22Rv1 (cell line): ENCODE data around the gene CKLF.

Experiments used
- ZFX ChIP-seq: fragments of 450-650 bp; IDR thresholded peaks from 2 replicates; pipeline ENCODE4 v1.6.1; 2017; ENCODE audit warnings: antibody characterized with exemption, borderline replicate concordance
- TF ChIP-seq, protein P1 (sequence below): fragments of 450-650 bp; IDR thresholded peaks from 2 replicates; pipeline ENCODE4 v1.5.1; 2017; ENCODE audit warnings: mild to moderate bottlenecking

DNA sequence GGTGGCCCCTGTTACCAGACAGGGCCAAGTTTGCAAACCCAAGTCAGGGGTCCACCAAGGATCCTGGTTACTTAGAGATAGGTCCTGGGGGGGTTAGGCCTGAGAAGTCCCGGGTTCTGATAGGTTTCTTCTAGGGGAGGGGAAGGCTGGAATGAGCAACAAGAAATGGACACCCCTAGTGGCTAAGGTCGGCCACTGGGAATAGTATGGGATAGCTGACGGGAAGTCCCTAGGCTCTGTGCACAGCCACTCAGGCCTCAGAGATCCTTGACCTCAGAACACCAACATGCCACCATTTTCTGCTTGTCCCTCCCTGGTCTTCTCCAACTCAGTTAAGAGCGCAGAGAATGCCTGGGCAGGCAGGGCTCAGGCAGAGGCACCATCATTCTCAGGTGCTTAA, 15.9 kb upstream of the CKLF start:
- TF ChIP-seq, protein P1, sequence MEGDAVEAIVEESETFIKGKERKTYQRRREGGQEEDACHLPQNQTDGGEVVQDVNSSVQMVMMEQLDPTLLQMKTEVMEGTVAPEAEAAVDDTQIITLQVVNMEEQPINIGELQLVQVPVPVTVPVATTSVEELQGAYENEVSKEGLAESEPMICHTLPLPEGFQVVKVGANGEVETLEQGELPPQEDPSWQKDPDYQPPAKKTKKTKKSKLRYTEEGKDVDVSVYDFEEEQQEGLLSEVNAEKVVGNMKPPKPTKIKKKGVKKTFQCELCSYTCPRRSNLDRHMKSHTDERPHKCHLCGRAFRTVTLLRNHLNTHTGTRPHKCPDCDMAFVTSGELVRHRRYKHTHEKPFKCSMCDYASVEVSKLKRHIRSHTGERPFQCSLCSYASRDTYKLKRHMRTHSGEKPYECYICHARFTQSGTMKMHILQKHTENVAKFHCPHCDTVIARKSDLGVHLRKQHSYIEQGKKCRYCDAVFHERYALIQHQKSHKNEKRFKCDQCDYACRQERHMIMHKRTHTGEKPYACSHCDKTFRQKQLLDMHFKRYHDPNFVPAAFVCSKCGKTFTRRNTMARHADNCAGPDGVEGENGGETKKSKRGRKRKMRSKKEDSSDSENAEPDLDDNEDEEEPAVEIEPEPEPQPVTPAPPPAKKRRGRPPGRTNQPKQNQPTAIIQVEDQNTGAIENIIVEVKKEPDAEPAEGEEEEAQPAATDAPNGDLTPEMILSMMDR = no peak
- no peak for TF ChIP-seq ZFX
